Stimulated activated CD8-positive, alpha-beta memory T cell treated with anti-CD3 and anti-CD28 coated beads, Interleukin-12 subunit alpha, Interleukin-12 subunit beta, amount 100 ng/mL, for 24 hours (primary cell): ENCODE results near the gene VASH2.
"Not testable (repeated sequence)": the region's sequence is repeated elsewhere in the genome, so short reads cannot be mapped to it uniquely, and the experiment has no call there.

Experiments
- DNase-seq: peaks from one replicate; pipeline ENCODE4 v3.0.0-alpha.2; 2020; ENCODE audit errors: extremely low read depth

The VASH2 gene

DNA sequence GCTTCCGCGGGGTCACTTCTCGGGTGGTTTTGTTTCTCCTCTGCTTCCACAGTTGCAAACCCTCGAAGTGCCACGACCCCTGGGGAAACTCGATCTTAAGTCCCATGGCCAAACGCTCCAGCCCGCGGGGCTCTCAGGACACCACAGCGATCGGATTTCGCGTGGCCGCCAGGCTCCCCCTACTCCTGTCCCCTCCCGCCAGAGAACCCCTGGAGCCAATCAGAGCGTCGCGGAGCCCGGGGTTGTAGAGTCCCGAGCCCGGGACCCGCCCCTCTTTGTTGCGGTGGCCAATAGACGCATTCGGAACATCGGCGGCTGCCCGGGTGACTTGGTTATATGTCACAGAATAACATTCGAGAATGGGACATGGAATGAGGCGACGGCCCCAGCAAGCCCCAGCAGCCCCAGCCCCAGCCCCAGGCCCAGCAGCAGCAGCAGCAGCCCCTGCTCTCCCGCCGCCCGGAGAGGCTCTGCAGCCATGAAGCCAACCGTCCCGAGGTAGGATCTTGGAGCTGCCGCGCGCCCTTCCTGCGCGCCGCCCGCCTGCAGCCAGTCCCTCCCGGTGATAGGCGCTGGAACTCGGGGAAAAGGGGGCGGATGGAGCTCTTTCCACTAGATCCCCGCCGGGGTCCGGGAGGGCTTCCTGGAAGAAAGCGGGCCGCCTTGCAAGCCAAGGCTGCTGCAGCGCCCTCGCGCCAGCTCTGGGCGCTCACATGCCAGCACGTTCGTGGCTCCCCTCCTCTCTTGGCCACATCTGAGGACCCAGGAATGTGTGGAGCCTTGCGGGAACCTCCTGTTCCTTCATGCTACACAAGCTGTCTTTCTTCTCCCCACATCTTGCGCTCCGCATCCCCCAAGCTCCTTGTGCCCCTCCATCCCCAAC, at the start of gene VASH2:
Gene VASH2 (plus strand): TSS at position 299 of the 883 bp plus-strand sequence. CDS start 1,002 bp downstream, outside the sequence.
- peak; percentile 31 for DNase-seq

DNA sequence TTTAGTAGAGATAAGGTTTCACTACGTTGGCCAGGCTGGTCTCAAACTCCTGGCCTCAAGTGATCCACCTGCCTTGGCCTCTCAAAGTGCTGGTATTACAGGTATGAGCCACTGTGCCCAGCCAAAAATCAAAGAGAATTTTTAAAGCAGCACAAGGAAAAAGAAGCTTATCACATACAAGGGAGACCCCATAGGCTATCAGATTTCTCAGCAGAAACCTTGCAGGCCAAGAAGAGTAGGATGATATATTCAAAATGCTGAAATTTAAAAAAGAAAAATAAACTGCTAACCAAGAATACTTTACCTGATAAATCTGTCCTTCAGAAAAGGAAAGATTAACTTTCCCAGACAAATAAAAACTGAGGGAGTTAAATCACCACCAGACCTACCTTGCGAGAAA, 49.1 kb upstream of the VASH2 start:
- no peak for DNase-seq

DNA sequence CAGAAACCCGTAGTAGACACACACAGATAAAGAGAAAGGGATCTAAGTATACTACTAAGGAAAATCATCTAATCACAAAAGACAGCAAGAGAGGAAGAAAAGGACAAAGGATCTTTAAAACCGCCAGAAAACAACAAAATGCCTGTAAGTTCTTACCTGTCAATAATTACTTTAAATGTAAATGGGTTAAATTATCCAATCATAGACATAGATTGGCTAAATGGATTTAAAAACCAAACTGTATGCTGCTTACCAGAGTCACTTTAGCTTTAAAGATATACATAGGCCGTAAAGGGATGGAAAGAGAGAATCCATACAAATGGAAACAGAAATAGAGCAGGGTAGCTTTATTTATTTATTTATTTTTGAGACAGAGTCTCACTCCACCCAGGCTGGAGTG, 48.3 kb upstream of the VASH2 start:
- DNase-seq: no peak

DNA sequence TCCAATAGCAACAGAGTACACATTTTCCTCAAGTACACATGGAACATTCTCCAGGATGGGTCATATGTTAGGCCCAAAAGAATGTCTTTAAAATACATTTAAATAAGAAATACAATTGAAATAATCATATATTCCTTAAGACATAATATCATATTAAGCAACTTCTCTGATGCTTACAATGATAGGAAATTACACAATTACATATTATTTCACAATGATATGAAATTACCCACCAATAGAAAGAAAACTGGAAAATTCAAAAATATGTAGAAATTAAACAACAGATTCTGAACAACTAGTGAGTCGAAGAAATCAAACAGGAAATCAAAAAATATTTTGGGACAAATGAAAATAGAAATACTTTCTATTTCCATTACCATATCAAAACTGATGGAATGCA, 46.7 kb upstream of the VASH2 start:
- DNase-seq: no peak

DNA sequence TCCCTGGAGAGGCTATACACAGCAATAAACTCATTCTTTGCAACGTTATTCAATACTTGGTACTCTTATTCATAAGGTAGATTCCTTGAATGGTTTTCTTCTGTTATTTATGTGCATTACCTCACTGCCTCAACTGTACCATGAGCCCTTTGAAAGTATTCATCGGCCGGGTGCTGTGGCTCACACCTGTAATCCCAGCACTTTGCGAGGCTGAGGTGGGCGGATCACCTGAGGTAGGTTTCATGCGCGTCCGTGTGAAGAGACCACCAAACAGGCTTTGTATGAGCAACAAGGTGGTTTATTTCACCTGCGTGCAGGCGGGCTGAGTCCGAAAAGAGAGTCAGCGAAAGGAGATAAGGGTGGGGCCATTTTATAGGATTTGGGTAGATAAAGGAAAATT, 42.3 kb upstream of the VASH2 start:
- not testable (repeated sequence) for DNase-seq

DNA sequence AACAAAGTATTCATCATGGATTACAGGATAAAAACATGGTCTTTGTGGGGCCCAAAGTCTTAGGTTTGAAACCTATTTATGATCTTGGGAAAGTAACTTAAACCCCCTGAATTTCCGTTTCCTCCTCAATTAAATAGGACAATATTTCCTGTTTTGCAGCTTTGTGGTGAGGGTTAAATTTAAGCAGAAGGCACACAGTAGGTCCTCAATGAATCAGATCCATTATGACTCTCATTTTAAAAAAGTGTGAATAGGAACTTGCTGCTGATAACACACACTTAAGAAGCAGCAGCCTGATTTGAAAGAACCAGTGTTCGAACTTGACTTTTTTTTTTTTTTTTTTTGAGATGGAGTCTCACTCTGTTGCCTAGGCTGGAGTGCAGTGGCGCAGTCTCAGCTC, 41.4 kb upstream of the VASH2 start:
- no peak for DNase-seq

DNA sequence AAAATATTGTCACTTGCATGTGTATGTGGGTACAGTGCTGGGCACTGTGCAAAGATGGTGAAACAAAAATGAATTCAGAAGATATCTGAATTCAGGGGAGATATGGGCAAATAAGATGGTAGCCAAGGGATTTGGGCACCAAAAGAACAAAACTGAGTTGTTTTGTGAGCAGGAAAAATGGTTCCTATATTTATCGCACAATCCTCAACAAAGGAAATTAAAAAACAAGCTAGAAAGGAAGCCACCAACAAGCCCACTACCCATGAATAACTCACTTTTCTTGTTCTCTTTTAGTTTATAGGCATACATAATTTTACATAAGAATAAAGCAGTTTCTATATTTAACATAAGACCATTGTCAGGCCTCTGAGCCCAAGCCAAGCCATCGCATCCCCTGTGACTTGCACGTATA, 40.7 kb upstream of the VASH2 start:
- no peak for DNase-seq

DNA sequence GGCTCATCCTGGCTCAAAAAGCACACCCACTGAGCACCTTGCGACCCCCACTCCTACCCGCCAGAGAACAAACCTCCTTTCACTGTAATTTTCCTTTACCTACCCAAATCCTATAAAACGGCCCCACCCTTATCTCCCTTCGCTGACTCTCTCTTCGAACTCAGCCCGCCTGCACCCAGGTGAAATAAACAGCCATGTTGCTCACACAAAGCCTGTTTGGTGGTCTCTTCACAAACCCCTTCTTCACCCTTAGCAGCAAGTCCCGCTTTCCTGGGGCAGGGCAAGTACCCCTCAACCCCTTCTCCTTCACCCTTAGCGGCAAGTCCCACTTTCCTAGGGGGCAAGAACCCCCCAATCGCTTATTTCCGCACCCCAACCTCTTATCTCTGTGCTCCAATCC, 40.1 kb upstream of the VASH2 start:
- DNase-seq: not testable (repeated sequence)

DNA sequence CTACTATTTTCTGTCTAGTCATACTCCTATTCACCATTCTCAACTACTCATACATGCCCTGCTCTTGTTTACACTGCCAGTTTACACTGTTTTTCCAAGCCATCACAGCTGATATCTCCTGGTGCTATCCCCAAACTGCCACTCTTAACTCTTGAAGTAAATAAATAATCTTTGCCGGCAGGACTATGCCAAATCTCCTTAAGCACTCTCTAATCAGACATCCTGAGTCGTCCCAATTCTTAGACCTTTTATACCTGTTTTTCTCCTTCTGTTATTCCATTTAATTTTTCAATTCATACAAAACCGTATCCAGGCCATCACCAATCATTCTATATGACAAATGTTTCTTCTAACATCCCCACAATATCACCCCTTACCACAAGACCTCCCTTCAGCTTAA, 36.7 kb upstream of the VASH2 start:
- not testable (repeated sequence) for DNase-seq

DNA sequence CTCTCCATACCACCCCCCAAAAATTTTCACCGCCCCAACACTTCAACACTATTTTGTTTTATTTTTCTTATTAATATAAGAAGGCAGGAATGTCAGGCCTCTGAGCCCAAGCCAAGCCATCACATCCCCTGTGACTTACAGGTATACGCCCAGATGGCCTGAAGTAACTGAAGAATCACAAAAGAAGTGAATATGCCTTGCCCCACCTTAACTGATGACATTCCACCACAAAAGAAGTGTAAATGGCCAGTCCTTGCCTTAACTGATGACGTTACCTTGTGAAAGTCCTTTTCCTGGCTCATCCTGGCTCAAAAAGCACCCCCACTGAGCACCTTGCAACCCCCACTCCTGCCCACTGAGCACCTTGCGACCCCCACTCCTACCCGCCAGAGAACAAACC, 36.2 kb upstream of the VASH2 start:
- not testable (repeated sequence) for DNase-seq

DNA sequence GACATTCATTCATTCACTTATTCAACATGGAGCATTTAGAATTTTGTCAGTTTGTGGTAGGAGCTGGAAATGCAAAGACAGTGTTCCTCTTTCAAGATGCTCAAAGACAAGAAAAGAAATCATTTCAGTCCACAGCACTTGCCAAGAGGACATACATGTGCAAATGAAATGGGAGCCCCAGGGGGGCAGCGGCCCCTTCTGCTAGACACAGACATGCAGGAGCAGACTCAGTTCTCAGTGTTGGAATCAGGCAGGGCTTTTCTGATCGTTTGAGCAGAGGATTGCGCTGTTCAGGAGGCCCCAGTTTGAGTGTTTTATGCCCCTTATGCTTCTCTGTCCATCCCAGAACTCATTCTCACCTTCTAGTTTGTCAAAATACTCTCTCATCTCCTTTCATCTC, 35.6 kb upstream of the VASH2 start:
- no peak for DNase-seq

DNA sequence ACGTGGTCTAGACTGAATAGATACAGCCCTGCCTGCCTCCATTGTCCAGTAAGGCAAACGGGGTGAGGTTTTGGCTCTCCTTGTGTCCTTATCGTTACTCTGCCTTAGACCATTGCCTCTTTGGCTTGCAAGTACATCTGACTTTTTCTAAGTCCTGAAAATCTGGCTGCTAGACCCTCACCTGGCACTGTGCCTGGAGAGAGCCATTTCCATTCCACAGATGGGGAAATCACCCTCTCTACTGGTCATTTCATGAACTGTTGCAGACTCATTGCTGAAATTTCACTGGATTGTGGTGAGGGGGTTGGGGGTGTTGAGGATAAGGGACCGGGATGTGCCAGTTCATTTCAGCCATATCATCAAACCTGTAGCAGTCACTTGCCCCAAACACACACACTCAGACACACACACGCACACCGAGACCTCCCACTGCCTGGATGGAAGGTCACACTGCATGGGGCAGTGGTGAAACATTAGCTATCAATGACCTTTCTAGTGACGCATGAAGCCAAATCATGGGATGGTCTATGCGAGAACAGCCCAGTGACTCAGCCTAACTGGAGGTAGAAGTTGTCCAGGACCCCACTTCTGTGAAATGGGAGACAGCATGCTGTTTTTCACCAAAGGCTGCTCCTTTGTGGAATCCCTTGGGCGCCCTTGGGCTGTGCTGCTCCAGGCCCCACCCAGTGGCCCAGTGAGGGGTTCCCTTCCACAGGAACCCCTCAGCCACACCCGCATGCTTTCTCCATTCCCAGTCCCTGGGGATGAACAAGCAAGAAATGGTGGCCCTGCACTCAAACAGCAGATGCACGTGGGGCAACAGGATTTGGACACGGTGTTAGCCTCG, 34.9 kb upstream of the VASH2 start:
- no peak for DNase-seq

DNA sequence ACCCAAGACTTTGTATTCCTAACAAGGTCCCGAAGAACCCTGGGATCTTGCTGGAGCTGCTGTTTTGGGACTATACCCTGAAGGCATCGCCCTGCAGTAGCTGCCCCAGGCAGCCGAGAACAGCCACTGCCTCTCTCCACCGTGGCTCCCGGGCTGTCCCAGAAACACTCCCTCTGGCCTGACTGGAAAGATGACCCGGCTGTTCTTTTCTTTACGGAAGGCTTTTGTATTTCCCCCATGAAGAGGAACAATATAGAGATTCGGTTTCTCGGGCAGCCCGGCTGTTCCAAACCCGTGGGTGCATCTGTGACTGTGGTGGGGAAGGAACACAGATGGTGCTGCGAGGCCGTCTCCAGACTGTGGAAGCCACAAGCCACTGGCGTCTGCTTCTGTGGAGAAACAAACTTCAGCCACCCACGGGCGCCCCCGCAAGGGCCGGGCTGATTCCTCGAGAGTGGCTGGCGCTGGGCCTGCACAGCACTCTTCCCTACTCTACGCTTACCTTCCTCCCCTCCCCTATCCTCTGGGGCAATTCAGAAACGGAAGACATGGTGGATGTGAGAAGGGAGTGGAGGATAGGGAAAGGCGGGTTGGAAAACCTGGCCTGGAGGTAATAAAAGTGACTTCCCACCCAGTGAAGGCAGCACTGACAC, 33.7 kb upstream of the VASH2 start:
- no peak for DNase-seq

DNA sequence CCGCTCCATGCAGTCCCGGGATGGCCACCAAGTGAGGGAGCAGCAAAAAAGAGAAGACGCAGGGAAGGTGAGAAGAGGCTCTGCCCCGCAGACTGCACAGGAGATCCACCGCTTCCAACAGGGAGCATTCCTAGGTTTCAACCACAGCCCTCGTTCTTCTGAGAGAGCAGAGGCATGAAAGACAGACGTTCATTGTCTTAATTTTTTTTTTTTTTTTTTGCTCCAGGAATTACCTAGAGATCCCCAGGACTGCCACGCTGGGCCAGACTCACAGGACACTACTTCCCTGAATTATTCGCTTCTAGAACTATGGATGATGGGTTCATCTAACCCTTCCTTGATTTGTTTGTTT, 33.2 kb upstream of the VASH2 start:
- DNase-seq: no peak

DNA sequence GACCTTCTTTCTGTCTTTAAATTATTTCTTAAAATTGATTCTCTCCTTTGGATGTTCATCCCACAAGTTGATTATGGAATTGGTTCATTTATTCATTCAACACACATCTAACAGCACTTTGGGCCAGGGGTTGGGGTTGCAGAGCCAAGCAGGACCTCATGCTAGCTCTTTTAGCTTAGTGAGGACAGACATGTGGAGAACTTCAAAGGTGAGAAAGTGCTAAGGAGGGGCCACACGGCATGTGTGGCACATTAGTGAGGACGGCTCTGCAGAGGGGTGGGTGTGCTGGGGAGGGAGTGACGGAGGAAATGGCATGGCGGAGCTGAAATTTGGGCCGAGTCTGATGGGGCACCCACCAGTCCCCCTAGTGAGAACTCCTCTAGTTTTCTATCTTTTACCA, 32.5 kb upstream of the VASH2 start:
- DNase-seq: no peak

DNA sequence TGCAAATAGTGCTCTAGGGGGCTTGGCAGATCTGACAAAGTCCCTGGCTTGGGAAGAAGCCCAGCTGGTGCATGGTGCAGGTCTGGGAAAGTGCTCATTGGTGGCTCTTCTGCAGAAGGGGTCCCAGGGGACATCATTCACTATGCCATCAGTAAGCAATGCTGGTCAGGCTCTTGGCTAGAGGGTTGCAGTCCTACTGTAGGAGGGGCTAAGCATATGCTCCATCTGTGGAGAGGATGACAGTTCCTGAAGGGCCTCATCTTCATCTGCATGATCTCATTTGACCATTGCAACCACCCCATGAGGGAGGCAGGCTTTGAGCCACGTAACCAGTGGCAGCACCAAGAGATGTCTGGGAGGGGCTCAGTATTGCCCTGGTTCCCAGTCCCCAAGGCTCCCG, 31.5 kb upstream of the VASH2 start:
- no peak for DNase-seq

DNA sequence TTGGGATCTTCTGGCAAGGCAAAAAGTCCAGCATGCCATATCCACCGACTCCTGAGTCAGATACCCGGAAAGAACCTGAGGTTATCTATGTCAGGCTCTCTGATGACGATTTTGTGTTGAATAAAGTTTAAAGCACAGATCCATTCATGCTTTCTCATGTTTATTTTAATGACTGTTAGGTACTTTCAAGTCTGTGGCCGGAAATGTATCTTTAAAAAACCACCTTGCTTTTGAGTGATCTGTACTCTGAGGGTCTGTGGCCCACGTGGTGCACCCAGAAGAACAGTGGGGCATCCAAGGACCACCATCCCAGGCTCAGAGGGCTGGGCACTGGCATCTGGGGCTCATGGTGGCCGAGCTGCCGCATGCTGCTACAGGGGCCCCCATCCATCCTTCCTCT, 30.1 kb upstream of the VASH2 start:
- no peak for DNase-seq

DNA sequence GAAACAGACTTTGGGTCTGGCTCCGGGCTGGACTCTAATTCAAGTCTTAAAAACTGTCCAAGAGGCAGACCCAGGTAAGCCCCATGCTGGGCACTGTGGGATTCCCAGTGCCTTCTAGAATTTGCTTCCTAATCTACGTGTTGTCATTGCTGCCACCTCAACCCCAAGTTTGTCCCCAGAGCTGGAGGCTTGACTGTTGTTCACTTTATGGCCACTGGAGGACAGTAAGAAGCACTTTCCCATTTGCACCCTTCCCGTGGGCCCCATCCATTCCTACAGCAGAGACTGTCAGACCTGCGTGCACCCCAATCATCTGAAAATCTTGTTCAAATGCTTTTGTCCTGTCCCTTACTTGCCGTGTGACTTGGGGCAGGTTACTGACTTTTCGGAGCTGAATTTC, 29.4 kb upstream of the VASH2 start:
- DNase-seq: no peak

DNA sequence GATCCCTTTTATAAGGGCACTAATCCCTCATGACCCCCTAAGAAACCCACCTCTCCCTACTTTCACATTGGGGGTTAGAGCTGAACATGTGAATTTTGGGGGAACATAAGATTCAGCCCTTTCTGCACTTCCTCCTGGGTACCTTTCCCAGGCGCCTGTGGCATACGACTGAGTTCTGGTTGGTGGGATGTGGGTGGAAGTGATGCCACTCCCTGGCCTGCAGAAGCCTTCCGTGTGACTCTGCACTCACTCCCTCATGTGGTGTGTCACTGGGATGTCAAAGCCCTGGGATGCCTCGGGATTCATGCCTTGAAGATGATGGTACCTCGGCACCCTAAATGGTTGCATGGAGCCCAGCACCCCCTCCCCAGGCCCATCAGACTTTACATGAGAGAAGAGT, 28.3 kb upstream of the VASH2 start:
- DNase-seq: no peak

DNA sequence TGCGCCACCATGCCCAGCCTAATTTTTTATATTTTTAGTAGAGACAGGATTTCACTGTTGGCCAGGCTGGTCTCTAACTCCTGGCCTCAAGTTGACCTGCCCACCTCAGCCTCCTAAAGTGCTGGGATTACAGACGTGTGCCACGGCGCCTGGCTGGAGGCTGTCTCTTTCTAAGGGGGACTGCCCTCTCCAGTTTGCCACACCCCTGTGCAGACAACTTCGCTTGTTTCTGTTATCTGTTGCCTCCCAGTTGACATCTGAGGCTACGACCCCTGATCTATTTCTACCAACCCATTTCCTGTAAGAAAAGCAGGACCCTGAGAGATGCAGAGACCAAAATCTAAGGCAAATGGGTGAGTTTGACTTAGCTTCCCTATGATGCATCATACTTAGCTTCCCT, 24.0 kb upstream of the VASH2 start:
- DNase-seq: no peak

DNA sequence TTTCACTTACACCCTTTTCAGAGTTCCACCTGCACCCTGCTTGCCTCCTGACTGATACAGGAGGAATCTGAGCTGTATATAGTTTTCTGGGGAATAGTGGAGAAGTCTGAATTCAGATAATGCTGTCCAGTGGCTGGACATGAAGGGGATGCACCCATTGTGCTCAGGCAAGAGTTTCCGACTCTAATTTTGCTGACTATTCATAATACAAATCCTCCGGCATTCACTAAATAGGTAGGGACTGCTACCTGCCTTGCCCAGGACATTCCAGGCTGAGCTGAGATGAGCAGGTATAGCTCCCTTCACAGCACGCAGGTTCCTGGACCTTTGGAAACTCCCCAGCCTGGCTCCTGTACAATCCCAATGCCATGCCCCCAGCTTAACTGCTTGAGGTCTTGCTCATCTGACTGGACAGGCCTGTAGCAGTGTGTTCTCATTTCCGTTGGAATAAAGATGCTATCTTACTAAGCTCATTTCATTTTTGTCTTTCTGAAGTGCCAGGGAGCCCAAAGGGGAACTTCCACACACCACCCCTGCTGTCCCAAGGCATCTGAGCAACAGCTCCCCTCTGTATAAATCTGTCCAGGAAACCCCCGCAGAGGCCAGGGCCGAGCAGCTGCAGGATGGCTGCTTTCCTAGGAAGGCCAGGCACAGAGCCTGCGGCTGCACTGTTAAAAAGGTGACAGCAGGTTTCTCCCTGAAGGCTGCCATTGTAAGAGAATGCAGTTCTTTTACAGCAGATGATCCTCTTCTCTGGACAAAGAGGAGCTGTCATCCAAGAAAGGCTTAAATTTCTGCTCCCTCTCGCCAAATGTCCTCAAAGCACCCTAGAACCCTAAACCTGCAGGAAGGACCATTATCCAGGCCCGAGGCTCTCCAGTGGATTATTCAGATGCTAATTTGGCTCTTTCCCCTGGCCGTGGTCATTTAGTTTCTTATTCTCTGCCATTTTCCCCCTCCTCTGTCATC, 21.7 kb upstream of the VASH2 start:
- no peak for DNase-seq
